Hematopoietic multipotent progenitor cell (in vitro differentiated cells): Measurements from ENCODE around the gene ZNHIT1. TPM values are rescaled to one million over a fixed set of nuclear protein-coding genes. Genes with fewer than 3 reads are reported as not detected.

Experiments
- DNase-seq, 3 donors: peaks; one replicate each; pipeline ENCODE4 v3.0.0-alpha.2; 2011 to 2015; ENCODE audit warnings: low read depth in 2 of 3, low spot score in 2 of 3
- total RNA-seq: library from RNA; depleted of rRNA; stranded (reverse); fragments of >200 nt; gene quantifications from one replicate; pipeline ENCODE4 v1.2.3, GENCODE V29; 2012

Gene ZNHIT1
- total RNA-seq, 1 donor = 35.5 TPM

DNA sequence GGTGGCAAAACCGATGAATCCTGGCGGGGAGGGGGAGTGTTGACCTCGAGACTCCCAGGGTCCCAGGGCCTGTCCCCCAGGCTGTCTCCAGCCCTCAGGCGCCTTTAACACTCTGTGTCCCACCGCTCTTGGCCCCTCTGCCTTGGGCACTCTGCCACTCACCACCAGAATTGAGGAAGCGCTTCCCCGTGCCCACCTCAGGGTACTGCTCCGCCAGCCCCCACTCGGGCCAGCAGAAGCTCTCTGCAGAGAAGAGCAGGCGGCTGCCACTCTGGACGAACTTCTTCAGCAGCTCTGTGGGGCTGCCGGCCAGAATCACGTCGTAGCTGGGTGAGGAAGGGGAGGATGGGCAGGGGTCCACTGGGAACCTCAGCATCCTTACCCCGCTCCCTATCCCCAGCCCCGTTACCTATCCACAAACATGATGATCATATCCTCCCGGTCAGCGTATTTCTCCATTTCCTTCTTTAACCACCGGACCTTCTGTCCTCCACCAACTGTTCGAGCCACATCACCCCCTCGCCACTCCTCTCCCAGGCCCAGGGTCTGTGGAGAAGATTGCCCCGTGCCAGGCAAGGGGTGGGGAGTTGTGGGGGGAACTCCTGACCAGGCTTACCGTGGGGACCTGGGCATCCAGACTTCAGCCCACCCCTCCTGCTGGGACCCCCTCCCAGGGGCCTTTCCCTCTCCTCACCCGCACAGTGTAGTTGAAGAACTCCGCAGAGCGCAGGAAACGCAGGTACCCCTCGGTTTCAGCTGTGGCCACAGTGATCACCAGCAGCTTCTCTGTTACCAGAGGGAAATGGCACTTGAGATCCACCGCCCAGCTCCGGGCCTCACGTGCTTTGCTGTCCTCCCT is 1.7 kb upstream of the ZNHIT1 start:
- no peak for DNase-seq

DNA sequence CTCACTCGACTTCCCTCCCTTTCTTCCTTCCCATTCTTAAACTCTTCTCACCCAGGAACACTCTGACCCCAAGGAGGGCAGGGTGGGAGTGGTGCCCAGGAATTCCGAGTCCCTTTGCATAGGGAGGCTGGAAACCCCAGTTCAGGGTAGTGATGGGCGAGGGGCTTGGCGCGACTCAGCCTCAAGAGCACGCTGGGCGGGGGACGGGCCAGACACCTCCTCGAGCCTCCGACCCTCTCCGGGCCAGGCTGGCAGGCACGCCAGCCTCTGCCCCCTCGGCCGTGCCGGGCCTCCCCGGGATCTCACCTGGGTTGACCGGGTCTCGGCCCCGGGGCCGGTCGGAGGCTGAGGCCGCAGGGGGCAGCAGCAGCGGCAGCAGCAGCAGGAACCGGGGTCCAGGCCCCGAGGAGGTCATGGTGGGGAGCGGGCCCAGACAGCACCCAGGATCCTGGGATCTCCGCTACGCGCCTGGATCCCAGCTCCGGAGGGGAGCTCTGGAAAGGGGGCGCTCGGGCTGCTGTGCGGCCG is 1.0 kb upstream of the ZNHIT1 start:
- DNase-seq = no peak

DNA sequence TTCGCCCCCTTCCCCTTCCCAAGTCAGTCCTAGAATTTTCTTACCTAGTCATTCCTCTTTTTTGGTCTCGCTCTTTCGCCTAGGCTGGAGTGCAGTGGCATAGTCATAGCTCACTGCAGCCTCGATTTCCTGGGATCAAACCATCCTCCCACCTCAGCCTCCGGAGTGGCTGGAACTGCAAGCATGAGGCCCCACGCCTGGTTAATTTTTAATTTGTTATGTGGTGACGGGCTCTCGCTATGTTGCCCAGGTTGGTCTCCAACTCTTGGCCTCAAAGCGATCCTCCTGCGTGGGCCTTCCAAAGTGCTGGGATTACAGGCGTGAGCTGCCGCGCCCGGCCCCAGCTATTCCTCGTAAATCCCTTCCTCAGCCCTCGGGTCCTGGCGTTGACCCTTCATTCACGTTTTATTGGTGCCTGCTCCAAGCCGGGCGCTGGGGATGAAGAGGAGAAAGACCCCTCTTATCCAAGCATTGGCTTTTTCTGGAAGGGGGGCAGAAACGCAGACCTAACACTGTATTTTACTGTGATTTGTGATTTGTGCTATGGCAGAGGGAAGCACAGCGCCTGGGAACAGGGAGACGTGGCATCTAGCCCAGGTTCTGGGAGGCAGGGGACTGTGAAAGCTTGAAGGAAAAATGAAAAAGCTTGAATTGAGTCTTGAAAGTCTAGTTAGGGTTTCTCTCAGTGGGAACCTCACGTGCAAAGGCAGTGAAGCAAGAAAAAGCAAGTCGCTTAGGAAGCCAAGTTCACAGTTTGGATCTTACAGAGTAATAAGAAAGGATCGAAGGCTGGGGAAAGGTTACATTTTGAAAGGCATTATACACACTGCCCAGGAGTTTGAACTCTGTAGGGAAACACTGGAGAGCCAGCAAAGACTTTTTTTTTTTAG is 516 bp downstream of the ZNHIT1 start:
- DNase-seq = no peak

DNA sequence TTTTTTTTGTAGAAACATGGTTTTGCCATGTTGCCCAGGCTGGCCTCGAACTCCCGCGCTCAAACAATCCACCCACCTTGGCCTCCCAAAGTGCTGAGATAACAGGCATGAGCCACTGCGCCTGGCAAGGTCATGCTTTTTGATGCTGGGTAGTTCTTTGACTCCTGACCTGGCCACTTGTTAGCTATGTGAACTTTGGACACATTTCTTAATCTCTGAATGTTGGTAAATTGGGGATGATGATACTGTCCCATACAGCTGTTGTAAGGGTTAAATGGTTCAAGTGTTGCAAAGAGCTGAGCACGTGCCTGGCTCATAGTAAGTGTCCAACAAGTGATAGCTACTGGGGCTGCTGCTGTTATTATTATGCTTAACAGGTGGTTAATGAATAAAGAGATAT is 2.3 kb downstream of the ZNHIT1 start:
- no peak for DNase-seq

DNA sequence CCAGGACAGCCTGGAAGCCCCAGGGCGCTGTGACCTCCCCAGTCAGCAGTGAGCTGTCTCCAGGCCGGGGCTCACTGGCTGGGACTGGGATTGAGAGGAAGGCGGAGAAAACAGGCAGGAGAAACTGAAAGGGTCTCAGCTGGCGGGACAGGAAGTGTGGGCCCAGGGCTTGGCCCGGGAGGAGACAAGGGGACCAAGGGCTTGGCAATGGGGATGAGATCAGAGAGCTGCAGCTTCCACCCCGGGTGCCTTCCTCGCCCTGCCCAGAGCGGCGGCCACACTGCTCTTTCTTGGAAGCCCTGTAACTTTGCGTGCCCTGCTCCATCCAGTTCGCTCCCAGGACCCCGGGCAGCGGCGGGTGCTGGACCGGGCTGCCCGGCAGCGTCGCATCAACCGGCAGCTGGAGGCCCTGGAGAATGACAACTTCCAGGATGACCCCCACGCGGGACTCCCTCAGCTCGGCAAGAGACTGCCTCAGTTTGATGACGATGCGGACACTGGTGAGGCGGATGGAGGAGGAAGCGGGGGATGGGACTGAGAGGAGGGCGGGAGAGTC is 4.4 kb downstream of the ZNHIT1 start:
- no peak for DNase-seq

DNA sequence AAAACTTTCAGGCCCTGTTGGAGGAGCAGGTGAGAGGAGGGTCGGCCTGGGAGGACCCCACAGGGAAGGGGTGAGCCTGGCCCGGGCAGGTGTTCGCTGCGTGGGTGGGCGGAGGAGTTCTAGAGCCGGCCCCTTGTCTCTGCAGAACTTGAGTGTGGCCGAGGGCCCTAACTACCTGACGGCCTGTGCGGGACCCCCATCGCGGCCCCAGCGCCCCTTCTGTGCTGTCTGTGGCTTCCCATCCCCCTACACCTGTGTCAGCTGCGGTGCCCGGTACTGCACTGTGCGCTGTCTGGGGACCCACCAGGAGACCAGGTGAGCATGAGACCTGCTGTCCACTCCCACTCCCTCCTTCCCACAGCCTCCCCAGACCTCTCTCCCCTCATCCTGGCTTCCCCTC is 5.6 kb downstream of the ZNHIT1 start:
- no peak for DNase-seq

DNA sequence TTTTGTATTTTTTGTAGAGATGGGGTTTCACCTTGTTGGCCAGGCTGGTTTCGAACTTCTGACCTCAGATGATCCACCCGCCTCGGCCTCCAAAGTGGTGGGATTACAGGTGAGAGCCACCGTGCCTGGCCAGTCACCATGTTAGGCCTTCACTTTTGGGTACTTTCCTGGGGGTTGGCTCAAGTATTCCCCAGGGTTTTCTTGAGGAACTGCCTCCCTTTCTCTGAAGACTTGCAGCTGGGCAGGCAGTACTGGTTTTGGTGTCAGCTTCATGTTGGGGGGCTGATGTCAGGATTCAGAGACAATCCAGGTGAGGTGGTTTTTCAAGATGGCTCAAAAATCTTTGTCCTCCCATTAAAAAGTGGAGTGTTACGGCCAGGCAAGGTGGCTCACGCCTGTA is 7.7 kb downstream of the ZNHIT1 start:
- DNase-seq = no peak

DNA sequence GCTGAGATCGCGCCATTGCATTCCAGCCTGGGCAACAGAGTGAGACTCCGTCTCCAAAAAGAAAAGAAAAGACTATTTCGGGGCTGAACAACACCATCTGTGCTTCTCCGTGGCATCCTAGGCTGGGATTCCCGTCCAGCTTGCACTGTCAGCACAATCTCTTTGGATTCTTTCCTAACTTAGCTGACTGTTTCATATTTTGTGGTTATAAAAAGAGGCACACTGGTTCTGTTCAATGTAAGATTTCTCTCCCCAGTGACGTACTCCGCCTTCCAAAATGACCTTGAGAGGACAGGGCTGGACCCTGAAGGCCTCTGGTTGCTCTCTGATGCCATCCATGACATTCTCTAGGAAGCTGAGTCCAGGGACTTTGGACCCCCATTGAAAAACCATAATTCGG is 8.8 kb downstream of the ZNHIT1 start:
- DNase-seq = no peak

DNA sequence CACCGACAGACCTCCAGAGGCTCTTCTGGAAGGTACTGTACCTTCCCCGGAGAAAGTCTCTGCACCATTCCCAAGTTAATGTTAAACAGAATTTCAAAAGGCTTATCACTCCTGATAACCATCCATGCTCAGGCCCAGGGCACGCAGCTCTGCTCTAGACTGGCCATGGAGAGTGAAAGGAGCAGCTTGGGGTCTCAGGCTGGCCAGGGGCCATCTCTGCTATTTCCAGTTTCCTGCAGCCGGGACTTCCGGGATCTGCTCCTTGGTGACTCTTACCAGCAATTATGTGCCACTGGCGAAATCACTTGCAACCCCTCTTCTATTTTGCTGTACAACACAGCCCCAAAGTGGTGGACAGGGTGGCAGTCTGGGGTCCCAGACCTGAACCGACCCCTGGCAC is 13.7 kb downstream of the ZNHIT1 start:
- no peak for DNase-seq

DNA sequence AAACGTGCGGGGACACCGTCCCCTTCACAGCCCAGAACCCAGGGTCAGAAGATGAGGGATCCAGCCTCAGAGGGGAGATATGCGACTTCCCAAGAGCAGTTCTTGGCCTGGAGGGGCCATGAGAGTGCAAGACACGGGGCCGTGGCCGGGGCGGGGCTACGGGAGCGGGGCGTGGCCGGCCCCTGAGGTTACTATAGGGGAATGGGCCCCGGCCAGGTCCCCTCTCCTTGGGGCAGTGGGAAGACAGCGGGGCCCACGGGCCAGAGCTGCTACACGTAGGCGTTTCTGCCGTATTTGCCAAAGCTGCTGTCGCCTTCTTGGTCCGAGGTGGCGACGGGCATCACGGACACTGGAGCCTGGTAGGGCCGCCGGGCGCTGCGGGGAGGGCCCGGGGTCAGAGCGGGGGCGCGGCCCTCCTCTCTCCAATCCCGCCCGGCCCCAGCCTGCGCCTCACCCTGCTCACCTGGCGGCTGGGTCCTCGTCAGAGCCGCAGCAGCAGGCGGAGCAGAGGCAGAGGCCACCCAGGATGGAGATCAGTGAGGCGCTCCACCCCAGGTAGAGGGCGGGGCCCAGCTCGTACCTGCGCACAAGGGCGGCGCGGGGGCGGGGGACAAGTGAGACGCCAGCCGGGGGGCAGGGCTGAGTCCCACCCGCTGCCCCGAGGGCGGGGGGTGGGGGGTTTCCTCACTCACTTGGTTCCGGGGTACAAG is 14.3 kb downstream of the ZNHIT1 start:
- DNase-seq = no peak

DNA sequence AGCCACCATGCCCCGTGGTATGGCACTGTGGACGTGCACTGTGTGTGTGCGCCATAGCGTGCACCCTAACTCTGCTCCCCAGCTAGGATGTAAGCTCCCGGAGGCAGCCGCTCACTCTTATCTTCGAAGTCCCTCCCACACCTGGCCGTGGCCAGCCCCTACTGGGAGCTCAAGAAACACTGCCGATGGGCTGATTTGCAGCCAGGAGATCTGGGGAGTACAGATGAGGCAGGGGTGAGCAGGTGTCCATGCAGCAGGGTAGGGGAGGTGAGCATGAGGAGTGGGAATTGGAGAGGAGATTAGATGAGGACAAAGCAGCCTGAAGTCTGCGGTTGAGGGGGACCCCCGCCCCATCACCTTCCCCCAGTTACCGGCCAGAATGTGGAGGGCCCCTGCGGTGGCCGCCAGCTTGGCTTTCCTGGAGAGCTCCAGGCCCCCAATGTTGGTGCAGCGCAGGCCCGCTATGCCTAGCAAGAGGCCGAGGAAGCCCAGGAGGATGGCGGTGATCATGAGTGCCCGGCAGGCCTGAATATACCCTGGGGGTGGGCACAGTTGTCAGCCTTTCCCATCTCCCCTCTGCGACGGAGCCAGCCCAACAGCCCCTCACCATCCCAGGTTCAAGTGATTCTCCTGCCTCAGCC is 16.1 kb downstream of the ZNHIT1 start:
- DNase-seq = no peak

DNA sequence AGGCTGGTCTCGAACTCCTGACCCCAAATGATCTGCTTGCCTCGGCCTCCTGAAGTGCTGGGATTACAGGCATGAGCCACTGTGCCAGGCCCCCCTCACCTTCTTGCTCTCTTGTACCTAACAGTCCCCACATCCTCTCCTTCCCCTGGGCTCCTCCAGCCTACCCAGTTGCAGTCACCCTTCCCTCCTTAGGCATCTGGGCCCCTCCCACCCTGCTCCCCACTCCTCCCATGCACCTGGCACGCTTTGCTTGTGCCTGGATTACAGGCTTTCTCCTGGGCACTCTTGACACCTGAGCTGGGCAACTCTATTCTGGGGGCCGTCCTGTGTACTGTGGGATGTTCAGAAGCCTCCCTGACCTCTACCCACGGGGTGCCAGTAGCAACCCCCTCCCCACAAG is 16.7 kb downstream of the ZNHIT1 start:
- no peak for DNase-seq

DNA sequence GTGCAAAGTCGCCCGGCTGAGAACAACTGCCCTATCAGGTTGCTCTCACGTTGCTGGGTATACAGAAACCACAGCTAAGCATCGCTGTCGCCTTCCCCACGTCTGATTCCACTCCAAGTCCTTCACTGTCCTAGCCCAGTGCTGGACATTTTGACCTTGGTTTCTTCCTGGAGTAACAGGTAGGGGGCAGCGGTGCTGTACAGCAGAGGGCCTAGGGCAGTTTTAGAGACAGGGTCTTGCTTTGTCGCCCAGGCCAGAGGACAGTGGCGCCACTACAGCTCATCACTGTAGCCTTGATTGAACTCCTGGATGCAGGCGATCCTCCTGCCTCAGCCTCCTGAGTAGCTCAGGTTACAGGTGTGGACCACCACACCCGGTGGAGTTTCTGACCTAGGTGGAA is 17.1 kb downstream of the ZNHIT1 start:
- DNase-seq = peak in 1 of 3 donors; percentile 40

DNA sequence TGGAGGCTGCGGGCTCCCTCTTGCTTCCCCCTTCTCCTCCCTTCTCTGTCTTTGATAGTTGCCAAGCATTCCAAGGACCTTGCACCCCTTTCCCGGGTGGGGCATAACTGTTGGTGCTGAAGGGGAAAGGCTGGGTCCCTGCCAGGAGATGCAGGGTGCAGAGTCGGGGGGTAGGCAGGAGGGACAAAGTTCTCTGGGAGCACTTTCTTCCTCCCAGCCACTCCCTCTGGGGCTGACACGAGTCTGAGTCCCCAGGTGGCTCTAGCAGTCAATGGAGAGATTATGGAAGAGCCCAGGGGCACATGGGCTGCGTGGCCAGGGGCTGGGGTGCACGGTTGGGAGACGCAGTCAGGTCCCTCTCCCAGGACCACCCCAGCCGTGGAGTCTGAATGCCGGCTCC is 17.6 kb downstream of the ZNHIT1 start:
- no peak for DNase-seq

DNA sequence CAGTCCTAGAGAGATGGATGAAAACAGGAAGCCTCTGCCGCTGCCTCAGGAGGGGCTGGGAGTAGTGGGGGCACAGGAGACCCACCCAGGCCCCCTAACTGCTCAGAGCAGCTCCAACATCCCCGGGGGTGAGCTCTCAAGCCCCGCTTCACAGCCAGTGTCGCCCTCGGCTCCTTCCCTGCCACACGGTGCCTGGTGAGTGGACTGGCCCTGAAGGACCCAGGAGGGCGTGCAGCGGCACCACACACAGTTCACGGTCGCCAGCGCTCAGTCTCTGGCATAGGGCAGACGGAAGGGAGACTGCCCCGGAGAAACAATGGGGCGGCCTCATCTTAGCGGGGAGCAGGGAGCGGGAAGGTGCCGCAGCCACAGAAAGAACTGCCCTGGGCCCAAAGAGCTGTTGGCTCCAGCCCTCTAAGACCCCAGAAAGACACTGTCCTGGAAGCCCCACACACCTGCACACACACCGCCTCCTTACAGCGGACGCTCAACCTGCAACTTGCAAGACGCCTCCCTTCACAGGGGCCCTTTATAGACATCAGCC is 18.4 kb downstream of the ZNHIT1 start:
- no peak for DNase-seq

DNA sequence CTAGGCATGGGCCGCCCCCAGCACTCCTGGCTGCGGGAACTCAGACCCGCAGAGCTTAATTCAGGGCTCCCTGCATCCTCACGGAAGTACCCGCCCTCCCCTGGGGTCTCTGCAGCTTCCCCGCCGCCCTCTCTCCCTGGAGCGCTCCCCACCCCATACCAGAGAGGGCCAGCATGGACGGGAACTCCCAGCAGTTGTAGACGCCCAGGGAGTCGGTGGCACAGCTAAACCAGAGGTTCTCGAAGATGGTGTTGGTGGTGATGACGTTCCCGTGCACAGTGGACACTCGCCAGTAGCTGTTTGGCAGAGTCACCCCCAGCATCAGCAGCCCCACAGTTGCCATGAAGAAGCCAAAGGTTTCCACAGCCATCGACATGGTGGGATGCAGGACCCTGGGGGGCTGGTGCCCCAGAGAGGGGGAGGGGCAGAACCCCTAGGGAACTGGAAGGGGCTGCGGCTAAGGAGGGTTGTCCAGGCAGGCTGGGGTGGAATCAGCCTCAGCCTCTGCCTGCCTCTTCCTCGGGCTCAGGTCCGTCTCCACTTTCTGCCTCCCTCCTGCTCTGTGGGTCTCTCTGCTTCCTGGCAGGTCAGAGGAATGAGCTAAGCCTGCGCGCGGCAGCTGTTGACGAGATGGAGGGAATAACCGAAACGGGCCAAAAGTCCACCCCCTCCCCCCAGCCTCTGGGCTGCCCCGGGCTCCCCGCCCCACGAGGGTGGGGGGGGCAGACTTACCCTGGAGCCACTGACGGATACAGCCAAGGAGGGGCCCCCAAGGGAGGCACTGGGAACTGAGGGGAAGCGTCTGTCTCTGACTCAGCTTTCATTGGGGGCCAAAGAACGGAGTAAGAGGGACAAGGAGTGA is 19.5 kb downstream of the ZNHIT1 start, which contains the start of gene CLDN15:
CLDN15 (minus strand) TSS at position 597 of the 862 bp plus-strand sequence; CDS start at position 376, 221 bp downstream.
- DNase-seq = peak in 2 of 3 donors; percentile 83 to 88

DNA sequence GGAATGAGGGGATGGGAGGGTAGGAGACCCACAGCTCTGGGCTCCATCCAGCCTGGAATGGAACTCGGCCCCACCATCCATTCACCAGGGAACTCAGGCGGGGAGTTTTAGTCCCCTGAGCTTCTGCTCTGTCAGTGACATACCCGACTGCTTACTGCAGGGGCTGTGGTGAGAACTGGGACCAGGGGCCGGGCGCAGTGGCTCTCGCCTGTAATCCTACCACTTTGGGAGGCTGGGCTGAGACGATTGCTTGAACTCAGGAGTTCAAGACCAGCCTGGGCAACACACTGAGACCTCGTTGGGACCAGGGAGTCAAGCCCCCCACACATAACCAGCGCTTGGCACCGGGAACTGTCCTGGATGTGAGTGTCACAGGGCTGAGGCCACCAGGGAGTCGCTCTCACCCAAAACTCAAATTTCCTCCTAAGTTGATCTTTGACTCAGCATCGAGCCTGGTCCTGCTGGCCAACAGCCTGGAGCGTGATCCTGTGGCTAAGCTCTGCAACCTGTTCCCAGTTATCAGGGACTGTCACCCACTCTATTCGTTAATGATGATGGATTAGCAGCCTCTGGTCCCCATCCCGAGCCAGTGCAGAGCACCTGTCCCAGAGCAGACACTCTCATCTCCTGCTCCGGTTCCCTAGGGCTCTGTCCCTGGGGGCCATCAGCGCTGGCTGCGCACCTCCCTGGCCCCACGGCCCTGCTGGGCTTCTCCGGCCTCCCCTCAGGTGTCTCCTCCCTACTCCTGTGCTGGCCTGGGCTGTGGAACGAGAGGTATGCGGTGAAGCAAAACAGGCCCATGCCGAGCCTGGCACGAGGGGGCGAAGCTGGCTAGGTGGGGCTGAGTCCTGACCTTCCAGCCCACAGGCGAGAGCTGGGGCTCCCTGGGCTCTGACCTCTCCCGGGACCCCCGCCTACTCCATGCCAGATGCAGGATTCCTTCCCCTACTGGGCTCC is 20.5 kb downstream of the ZNHIT1 start:
- DNase-seq = no peak
